ENCODE results near the gene DISP2. TPM values are rescaled to one million over a fixed set of nuclear protein-coding genes. Genes with fewer than 3 reads are reported as not detected.
A peak's percentile ranks its signal among the peaks of the same experiment; 100 is the strongest.

DISP2 gene
- polyA plus RNA-seq, 3 donors from 2014 or later = 0.03 to 1.1 (median 0.38) TPM

- no peak within 1 kb of the TSS for H3K27ac Mint-ChIP-seq
- H3K4me1 Mint-ChIP-seq = peaks cover 6 to 7% of the 10 kb centered on the region in 2 donors
- no peak for DNase-seq
- H3K36me3 Mint-ChIP-seq = no peaks in the 10 kb centered on the region
- no peak within 1 kb of the TSS for H3K4me3 Mint-ChIP-seq
- no peaks in the 10 kb centered on the region for H3K9me3 Mint-ChIP-seq
- H3K27me3 Mint-ChIP-seq (ENCODE audit: low read depth in 3 of 3) = peaks cover 0 to 2% (median 0%) of the 10 kb centered on the region in 3 donors
Measured at GRCh38 chr15:40340740-40341400, 17.1 kb upstream of the DISP2 start, which contains the start of gene CCDC9B. TSS of gene CCDC9B (minus strand) at chr15:40340939. CDS start at chr15:40340819, 120 bp downstream.

DNA sequence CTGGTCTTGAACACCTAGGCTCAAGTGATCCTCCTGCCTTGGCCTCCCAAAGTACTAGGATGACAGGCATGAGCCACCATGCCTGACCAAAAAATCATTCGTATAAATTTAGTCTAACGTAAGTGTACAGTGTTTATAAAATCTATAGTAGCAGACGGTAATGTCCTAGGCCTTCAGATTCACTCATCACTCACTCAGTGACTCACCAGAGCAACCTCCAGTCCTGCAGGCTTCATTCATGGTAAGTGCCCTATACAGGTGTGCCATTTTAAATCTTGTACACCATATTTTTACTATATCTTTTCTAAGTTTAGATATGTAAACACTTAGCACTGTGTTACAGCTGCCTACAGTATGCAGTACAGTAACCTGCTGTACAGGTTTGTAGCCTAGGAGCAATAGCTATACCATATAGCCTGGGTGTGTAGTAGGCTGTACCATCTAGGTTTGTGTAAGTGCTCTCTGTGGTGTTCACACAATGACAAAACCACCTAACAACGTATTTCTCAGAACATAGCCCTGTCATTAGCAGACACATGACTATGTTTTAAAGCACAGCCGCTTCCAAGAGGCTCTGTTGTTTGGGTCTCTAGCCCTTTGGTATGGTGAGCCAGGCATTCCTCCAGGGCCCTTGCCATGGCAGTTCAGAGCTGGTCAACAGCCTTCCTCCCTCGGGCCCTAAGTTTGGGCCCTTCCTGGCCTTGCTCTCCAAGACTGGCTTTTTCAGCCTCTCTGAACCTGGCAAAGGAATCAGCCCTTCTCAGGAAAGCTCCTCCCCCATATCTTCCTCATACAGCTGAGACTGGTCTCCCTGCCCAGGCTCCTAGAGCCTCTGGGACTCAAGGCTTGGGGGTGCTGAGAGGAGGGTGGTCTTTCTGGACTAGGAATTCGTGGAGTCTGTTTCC is 15.4 kb upstream of the DISP2 start:
- Mint-ChIP-seq H3K9me3 (no peaks in the 10 kb centered on the region), H3K4me1 (peaks cover 4 to 6% of the 10 kb centered on the region in 2 donors), H3K36me3 (no peaks in the 10 kb centered on the region), H3K4me3 (no peak overlapping the region), H3K27me3 (ENCODE audit: low read depth in 3 of 3) (peaks cover 0 to 4% (median 2%) of the 10 kb centered on the region in 3 donors), H3K27ac (no peak overlapping the region)
- DNase-seq = no peak

- no peak overlapping the region for H3K4me3 Mint-ChIP-seq
- H3K4me1 Mint-ChIP-seq = no peaks in the 10 kb centered on the region
- no peaks in the 10 kb centered on the region for H3K9me3 Mint-ChIP-seq
Measured at GRCh38 chr15:40343512-40343911, 14.5 kb upstream of the DISP2 start.

GRCh38 chr15:40344217-40344616 is 13.8 kb upstream of the DISP2 start:
- Mint-ChIP-seq H3K4me1 (no peaks in the 10 kb centered on the region), H3K36me3 (no peaks in the 10 kb centered on the region), H3K4me3 (no peak overlapping the region), H3K9me3 (no peaks in the 10 kb centered on the region), H3K27me3 (ENCODE audit: low read depth in 3 of 3) (peaks cover 2 to 4% (median 2%) of the 10 kb centered on the region in 3 donors), H3K27ac (no peak overlapping the region)
- DNase-seq = no peak

More at GRCh38 chr15:40343512-40343911, 14.5 kb upstream of the DISP2 start:
- Mint-ChIP-seq H3K36me3 (no peaks in the 10 kb centered on the region), H3K27ac (no peak overlapping the region), H3K27me3 (ENCODE audit: low read depth in 3 of 3) (peaks cover 0 to 4% (median 2%) of the 10 kb centered on the region in 3 donors)
- DNase-seq = no peak

DNA sequence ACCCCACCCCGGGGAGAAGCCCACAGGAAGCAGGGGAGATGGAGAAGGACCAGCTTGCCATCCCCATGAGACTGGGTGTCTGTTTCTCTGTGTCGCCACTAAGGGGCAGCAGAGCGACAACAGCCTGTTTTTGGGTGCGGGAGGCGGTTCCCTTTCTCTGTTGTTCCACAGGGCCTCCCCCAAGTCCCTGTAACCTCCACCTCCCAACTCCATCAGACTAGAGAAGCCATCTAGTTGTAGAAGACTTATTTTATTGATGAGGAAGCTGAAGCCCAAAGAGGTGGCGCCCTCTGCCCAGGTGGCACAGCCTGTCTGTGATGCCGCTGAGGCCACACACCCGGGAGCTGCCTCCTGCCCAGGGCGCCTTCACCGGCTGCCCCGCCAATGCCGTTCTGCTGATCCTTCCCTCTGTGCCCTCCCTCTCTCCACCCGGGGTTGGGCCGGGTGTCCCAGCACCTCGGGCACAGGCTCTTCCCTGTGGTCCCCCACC is 13.3 kb upstream of the DISP2 start:
- H3K4me3 Mint-ChIP-seq = no peak overlapping the region
- no peaks in the 10 kb centered on the region for H3K36me3 Mint-ChIP-seq
- H3K27me3 Mint-ChIP-seq (ENCODE audit: low read depth in 3 of 3) = peaks cover 2 to 4% (median 2%) of the 10 kb centered on the region in 3 donors
- H3K27ac Mint-ChIP-seq = no peak overlapping the region
- H3K9me3 Mint-ChIP-seq = no peaks in the 10 kb centered on the region
- peak; percentile 63 to 72 (median 68) for DNase-seq
- H3K4me1 Mint-ChIP-seq = no peaks in the 10 kb centered on the region

GRCh38 chr15:40345225-40345866 is 12.7 kb upstream of the DISP2 start:
- no peak overlapping the region for H3K4me3 Mint-ChIP-seq
- no peak for DNase-seq
- H3K9me3 Mint-ChIP-seq = no peaks in the 10 kb centered on the region
- peaks cover 2 to 4% (median 2%) of the 10 kb centered on the region in 3 donors for H3K27me3 Mint-ChIP-seq (ENCODE audit: low read depth in 3 of 3)
- H3K4me1 Mint-ChIP-seq = no peaks in the 10 kb centered on the region
- H3K36me3 Mint-ChIP-seq = no peaks in the 10 kb centered on the region
- no peak overlapping the region for H3K27ac Mint-ChIP-seq

DNA sequence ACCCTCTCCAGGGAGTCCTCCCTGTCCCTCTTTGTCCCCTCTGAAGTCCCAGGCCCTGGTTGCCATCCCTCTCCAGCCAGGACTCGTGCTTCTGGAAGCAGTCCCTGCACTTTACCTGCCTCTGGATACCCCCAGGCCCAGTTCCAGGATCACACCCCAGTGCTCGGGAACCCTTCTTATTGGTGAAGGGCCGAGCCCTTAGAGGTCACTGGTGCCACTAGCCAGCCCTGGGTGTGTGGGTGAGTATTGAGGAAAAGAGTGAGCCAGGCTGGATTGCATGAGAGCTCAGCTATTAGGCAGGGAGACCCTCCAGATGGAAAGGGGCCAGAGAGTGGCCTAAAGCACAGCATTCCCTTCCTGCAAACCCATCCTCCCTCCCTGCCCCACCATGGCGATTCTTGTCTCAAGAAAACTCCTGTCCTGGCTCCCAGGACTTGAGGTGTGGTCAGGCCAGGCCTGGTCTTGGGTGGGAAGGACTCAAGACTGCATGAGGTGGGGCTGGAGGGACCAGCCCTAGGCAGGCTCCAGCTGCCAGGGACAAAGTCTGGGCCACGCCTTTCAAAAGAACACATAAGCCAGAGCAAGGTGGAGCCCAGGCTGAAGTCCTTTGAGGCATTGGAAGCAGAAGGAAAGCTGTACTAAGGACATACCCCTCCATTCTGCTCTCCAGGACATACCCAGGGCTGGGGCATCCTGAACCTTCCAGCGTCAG is 12.0 kb upstream of the DISP2 start:
- Mint-ChIP-seq H3K36me3 (no peaks in the 10 kb centered on the region), H3K4me3 (no peak overlapping the region), H3K9me3 (no peaks in the 10 kb centered on the region), H3K27me3 (ENCODE audit: low read depth in 3 of 3) (peaks cover 2 to 4% (median 2%) of the 10 kb centered on the region in 3 donors), H3K27ac (no peak overlapping the region), H3K4me1 (no peaks in the 10 kb centered on the region)
- DNase-seq = no peak

DNA sequence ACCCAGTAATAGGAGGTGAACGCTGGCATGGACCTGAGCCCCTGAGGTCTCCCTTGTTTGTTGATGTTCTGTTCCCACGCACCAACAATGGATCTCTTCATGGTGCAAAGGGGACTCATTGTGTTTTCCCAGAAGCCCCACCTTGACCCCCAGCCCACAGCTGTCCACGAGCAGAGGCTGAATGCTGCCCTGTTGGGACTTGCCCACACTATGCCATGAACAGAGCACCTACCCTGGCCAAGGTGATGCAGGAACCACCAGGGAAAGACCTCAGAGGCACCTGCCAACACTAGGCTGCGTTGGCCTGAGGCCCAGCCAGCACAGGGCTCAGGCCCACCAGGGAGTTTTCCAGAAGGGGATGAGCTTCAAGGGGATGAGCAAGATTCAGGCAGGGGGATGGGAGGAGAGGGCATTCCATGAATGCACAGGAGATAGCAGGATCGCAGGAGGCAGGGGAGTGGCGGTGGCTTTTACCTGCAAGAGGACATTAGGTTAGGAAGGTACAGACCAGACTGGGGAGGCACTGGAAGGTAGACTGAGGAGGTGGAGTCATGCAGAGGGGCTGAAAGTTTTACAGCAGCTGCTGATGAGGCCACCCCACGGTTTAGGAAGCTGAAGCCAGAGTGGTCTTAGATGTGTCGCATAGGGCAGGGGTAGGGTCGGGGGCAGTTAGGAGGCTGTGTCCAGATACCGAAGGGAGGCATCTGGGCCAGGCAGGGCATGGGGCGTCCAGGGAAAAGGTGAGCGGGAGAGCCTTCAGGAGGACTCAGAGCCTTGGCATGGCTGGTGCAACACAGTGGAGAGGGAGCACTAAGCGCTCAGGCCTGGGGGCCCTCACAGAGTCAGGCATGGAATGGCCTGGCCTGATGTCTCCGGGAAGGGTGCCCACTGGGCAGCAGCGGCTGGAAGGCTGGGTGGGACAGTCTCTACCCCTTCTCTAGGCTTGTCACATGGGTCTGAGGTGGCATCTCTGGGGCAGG is 11.2 kb upstream of the DISP2 start:
- Mint-ChIP-seq H3K27me3 (ENCODE audit: low read depth in 3 of 3) (peaks cover 2 to 4% (median 2%) of the 10 kb centered on the region in 3 donors), H3K36me3 (no peaks in the 10 kb centered on the region), H3K9me3 (no peaks in the 10 kb centered on the region), H3K27ac (peak overlapping the region in 1 of 6 donors; percentile 31), H3K4me3 (no peak overlapping the region), H3K4me1 (no peaks in the 10 kb centered on the region)
- no peak for DNase-seq

DNA sequence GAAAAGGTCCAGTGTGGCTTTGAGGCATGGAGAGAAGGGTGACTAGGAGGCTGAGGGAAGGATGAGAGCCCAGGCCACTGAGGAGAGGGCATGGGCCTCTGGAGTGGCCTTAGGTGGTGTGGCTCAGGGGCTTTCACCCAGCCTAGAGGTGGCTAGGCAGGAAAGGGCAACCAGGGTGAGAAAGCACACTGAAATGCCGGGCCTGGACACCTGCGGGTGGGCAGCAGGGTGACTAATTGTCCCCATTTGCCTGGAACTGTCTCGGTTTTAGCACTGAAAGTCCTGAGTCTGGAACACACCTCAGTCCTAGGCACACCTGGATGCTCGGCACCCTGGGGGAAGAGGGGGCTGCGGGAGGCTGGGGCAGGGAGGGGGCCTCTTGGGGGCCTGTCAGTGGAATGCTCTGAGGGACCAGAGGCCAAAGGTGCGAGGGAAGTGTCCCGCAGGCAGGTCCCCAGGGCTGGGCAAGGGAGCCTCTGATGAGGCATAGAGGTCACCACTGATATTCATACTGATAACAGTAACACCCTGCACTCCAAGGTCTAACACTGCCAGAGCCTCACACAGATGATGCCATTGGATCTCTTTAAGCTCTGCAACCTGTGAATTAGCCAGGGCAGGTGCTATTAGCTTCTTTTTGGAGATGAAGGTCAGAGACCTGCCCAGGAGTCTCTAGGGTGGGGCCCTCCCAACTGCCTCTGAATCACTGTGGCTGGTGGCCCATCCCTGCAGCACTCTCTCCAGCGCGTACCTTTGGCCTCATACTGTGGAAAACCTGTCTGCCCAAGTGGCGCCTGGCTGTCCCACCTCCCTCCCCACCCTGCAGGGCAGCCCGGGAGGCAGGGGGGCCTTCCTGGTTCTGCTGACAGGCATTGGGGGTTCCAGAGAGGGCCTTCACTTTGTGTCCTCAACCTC is 10.2 kb upstream of the DISP2 start:
- no peaks in the 10 kb centered on the region for H3K9me3 Mint-ChIP-seq
- peaks cover 2 to 4% (median 2%) of the 10 kb centered on the region in 3 donors for H3K27me3 Mint-ChIP-seq (ENCODE audit: low read depth in 3 of 3)
- H3K4me3 Mint-ChIP-seq = no peak overlapping the region

GRCh38 chr15:40348474-40348870 is 9.5 kb upstream of the DISP2 start:
- no peak overlapping the region for H3K27ac Mint-ChIP-seq
- no peaks in the 10 kb centered on the region for H3K36me3 Mint-ChIP-seq
- no peaks in the 10 kb centered on the region for H3K4me1 Mint-ChIP-seq
- no peaks in the 10 kb centered on the region for H3K9me3 Mint-ChIP-seq
- H3K27me3 Mint-ChIP-seq (ENCODE audit: low read depth in 3 of 3) = peaks cover 2 to 4% (median 2%) of the 10 kb centered on the region in 3 donors
- DNase-seq = no peak
- no peak overlapping the region for H3K4me3 Mint-ChIP-seq

More for the DNA sequence above, 10.2 kb upstream of the DISP2 start:
- no peaks in the 10 kb centered on the region for H3K4me1 Mint-ChIP-seq
- H3K27ac Mint-ChIP-seq = no peak overlapping the region
- no peaks in the 10 kb centered on the region for H3K36me3 Mint-ChIP-seq
- no peak for DNase-seq

GRCh38 chr15:40349163-40349562 is 8.9 kb upstream of the DISP2 start:
- Mint-ChIP-seq H3K4me1 (no peaks in the 10 kb centered on the region), H3K27ac (no peak overlapping the region), H3K9me3 (no peaks in the 10 kb centered on the region), H3K4me3 (no peak overlapping the region), H3K27me3 (ENCODE audit: low read depth in 3 of 3) (peaks cover 2 to 5% (median 2%) of the 10 kb centered on the region in 3 donors), H3K36me3 (no peaks in the 10 kb centered on the region)
- DNase-seq = no peak
